ENCODE results near the gene IL4R.

GRCh38 chr16:27381236-27381635 is 67.5 kb downstream of the IL4R start:
- TF ChIP-seq CTCF (conservative IDR thresholded peaks at IDR 0.05; ENCODE audit: low read depth, low read length) = no peak
- TF ChIP-seq EZH2 (IDR thresholded peaks at IDR 0.05; ENCODE audit: low read length, unreplicated experiment) = no peak
- no peak for TF ChIP-seq EZH2phosphoT487 (IDR thresholded peaks at IDR 0.05; ENCODE audit: borderline replicate concordance, low read length)

Data from PC-3 (cell line).